ENCODE measurements around the gene GJB5.

GJB5 gene

GRCh38 chr1:34777519-34778321 is 22.9 kb downstream of the GJB5 start:
- TF ChIP-seq CTCF (IDR thresholded peaks at IDR 0.05; ENCODE audit: low read depth, low read length) = no peak
- no peak for DNase-seq (ENCODE audit: extremely low read depth, low read depth)

DNA sequence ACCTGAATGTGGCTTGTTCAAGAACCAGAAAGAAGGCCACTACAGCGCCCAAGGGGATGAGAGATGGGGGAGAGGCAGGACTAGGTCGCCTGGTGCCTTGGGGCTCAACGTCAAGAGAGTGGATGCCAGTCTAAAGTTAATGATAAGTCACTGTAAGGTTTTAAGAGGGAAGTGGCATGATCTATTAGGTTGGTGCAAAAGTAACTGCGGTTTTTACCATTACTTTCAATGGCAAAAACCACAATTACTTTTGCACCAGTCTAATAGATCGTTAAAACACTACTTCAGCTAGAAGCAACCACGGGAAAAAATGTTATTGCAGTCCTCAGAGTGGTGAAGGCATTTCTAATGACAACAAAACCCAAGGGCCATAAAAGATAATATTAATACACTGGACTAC is 23.5 kb downstream of the GJB5 start:
- TF ChIP-seq CTCF (IDR thresholded peaks at IDR 0.05; ENCODE audit: low read depth, low read length) = no peak
- DNase-seq (ENCODE audit: extremely low read depth, low read depth) = no peak

- DNase-seq (ENCODE audit: extremely low read depth, low read depth) = no peak
- no peak for TF ChIP-seq CTCF (IDR thresholded peaks at IDR 0.05; ENCODE audit: low read depth, low read length)
Observed at GRCh38 chr1:34779005-34779404, 24.2 kb downstream of the GJB5 start.

DNA sequence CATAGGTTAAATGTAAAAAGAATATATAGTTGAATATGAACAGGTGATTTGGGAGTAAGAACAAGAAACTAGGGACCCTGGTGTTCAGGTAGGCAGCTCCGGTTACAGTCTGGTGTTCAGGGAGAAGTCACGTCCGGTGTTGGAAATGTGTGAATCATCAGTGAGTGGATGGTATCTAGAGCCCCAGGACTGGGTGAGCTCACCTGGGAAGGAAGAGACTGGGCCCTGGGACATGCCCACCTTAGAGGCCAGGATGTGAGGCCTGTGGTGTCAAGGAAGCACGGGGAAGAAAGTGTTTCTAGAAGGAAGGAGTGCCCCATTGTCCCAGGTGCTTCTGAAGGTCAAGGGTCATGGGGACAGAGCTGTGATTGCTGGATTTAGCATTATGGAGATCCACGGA is 24.7 kb downstream of the GJB5 start:
- TF ChIP-seq CTCF (IDR thresholded peaks at IDR 0.05; ENCODE audit: low read depth, low read length) = no peak
- DNase-seq (ENCODE audit: extremely low read depth, low read depth) = no peak

- no peak for TF ChIP-seq CTCF (IDR thresholded peaks at IDR 0.05; ENCODE audit: low read depth, low read length)
- DNase-seq (ENCODE audit: extremely low read depth, low read depth) = no peak
Observed at GRCh38 chr1:34779962-34780361, 25.1 kb downstream of the GJB5 start.

- no peak for DNase-seq (ENCODE audit: extremely low read depth, low read depth)
- no peak for TF ChIP-seq CTCF (IDR thresholded peaks at IDR 0.05; ENCODE audit: low read depth, low read length)
Observed at GRCh38 chr1:34780528-34780927, 25.7 kb downstream of the GJB5 start.

DNA sequence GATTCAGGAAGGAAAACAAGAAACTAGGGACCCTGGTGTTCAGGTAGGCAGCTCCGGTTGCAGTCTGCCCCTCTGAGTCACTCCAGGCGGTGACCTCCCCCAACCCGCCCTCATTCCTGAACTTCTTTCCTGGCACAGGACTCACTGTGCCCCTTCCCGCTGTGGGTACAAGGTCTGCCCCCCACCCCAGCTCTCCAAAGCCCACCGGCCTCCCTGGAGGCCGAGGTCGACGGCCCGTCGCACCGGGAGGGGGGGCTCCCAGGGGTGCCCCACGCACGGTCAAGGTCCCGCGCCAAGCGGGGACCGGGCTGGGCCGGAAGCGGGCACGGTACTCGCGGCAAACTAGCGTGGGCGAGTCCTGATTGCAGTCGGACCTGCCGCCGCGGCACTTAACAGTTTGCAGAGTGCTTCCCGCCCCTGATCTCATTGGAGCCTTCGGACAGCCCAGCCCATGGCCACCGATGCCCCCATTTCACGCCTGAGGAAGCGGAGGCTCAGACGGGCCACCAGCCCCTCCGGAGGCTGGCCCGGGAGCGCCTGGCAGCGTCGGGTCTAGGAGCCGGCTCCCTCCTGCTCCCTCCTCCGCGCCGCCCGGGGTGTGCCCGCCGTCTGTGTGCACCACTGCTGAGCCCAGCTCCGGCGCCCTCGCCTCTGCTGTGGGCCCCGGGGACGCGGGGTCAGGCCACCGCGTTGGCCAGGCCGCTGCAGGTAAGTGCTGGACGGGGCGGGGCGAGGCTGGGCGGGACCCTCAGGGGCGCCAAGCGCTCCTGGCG is 26.4 kb downstream of the GJB5 start, which contains the start of gene GJB3:
GJB3 (plus strand) TSS at position 144 of the 773 bp plus-strand sequence. CDS start 3,549 bp downstream, outside the sequence.
- DNase-seq (ENCODE audit: extremely low read depth, low read depth) = no peak
- TF ChIP-seq CTCF (IDR thresholded peaks at IDR 0.05; ENCODE audit: low read depth, low read length) = no peak
